ENCODE measurements around the gene SLC29A1. TPM values are rescaled to one million over a fixed set of nuclear protein-coding genes. Genes with fewer than 3 reads are reported as not detected.

SLC29A1 gene
- total RNA-seq, 1 donor from 2014 or later: 122 TPM

DNA sequence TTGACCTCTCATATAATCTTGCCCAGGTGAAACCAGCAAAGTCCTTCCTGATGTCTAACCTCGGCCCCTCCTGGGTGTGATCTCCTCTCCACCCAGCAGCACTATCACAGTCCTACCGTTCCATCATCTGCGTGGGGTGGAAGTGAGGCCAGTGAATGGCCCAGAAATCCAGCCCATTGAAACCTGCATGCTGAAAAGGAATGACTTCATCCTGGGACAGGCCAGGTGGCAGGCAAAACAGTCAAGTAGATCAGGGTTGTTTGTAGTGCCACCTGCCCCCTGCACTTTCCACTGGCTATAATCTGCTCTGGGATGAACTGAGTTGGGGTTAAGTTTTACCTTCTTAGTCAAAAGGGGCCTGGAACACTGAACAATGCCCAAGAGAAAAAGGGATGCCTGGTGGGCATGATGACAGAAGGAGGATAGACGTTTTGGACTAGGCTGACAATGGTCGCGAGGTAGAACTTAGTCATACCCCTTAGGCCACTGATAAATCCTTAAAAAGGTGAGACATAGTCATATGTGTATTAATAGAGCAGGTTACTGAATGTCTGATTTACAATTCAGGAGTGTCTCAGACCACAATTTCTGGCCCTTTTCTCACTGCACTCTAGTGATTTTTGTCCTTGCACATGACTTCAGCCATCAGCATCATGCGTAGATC, 15.4 kb downstream of the SLC29A1 start:
- Mint-ChIP-seq H3K27me3 (ENCODE audit: insufficient read depth) (peaks cover 4% of the 10 kb centered on the region), H3K4me3 (peak overlapping the region; percentile 82), H3K27ac (peak overlapping the region; percentile 86), H3K9me3 (no peaks in the 10 kb centered on the region), H3K4me1 (ENCODE audit: low read depth) (peaks cover 13% of the 10 kb centered on the region), H3K36me3 (ENCODE audit: low read depth) (peaks cover 3% of the 10 kb centered on the region)
- intact Hi-C loops (cut with micrococcal nuclease): loop anchor here (1.0 to 2.0 kb wide), 4 partner anchors 7 to 112 kb away; partner anchors contain the start of genes MRPL14, NFKBIE and TMEM63B
- no peak for DNase-seq (ENCODE audit: low spot score)

GRCh38 chr6:44243345-44243744, 19.9 kb downstream of the SLC29A1 start:
- Mint-ChIP-seq H3K4me3 (no peak overlapping the region), H3K27ac (no peak overlapping the region)
- intact Hi-C loops (cut with micrococcal nuclease): no loop called here

GRCh38 chr6:44245391-44245911, 22.1 kb downstream of the SLC29A1 start:
- Mint-ChIP-seq H3K27me3 (ENCODE audit: insufficient read depth) (peaks cover 5% of the 10 kb centered on the region), H3K9me3 (no peaks in the 10 kb centered on the region), H3K4me1 (ENCODE audit: low read depth) (peaks cover 36% of the 10 kb centered on the region), H3K4me3 (peak overlapping the region; percentile 96), H3K36me3 (ENCODE audit: low read depth) (peaks cover 36% of the 10 kb centered on the region), H3K27ac (peak overlapping the region; percentile 98)
- intact Hi-C loops (cut with micrococcal nuclease): loop anchor here (5.0 kb wide), 2 partner anchors 473 to 618 kb away; partner anchors contain the start of genes GTPBP2 and VEGFA
- DNase-seq (ENCODE audit: low spot score): no peak

More at GRCh38 chr6:44243345-44243744, 19.9 kb downstream of the SLC29A1 start:
- Mint-ChIP-seq H3K9me3 (no peaks in the 10 kb centered on the region), H3K36me3 (ENCODE audit: low read depth) (peaks cover 15% of the 10 kb centered on the region), H3K4me1 (ENCODE audit: low read depth) (peaks cover 19% of the 10 kb centered on the region), H3K27me3 (ENCODE audit: insufficient read depth) (peaks cover 5% of the 10 kb centered on the region)
- no peak for DNase-seq (ENCODE audit: low spot score)

GRCh38 chr6:44245912-44246662, 22.7 kb downstream of the SLC29A1 start:
- Mint-ChIP-seq H3K9me3 (no peaks in the 10 kb centered on the region), H3K36me3 (ENCODE audit: low read depth) (peaks cover 42% of the 10 kb centered on the region), H3K4me1 (ENCODE audit: low read depth) (peaks cover 38% of the 10 kb centered on the region), H3K27me3 (ENCODE audit: insufficient read depth) (peaks cover 5% of the 10 kb centered on the region), H3K4me3 (peak overlapping the region; percentile 96), H3K27ac (peak overlapping the region; percentile 98)
- intact Hi-C loops (cut with micrococcal nuclease): loop anchor here (1.0 to 5.0 kb wide), 5 partner anchors 8 to 619 kb away; partner anchors contain the start of genes GTPBP2 and VEGFA
- DNase-seq (ENCODE audit: low spot score): peak; percentile 81

DNA sequence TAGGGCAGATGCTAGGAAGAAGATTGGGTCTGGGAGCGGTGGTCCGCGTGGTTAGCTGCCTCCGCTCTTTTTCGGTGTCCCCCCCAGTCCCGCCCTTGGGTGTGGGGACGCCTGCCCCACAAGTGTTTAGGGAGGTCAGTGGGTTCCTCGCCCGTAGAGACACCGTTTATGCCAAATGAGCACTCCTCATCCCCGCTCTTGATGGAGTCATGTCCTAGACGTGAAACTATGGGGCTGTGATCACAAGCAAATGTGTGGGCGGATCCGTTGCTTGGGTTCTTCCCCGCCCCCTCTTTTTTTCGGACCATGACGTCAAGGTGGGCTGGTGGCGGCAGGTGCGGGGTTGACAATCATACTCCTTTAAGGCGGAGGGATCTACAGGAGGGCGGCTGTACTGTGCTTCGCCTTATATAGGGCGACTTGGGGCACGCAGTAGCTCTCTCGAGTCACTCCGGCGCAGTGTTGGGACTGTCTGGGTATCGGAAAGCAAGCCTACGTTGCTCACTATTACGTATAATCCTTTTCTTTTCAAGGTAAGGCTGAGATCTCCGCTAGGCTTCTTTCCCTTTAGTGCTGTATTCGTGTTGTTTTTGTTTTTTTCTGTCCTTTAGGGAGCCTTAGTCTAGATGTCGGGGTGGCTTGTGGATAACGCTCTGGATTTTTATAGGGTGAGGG, 23.4 kb downstream of the SLC29A1 start, which contains the start of gene HSP90AB1:
Gene HSP90AB1, plus strand, starts transcription at position 439 of the 675 bp plus-strand sequence. CDS start 1,529 bp downstream, outside the sequence.
- peak within 1 kb of the TSS; percentile 98 for H3K27ac Mint-ChIP-seq
- H3K27me3 Mint-ChIP-seq (ENCODE audit: insufficient read depth): peaks cover 5% of the 10 kb centered on the region
- no peaks in the 10 kb centered on the region for H3K9me3 Mint-ChIP-seq
- peak within 1 kb of the TSS; percentile 96 for H3K4me3 Mint-ChIP-seq
- H3K4me1 Mint-ChIP-seq (ENCODE audit: low read depth): peaks cover 45% of the 10 kb centered on the region
- DNase-seq (ENCODE audit: low spot score): peak; percentile 96
- intact Hi-C loops (cut with micrococcal nuclease): loop anchor here (1.0 to 5.0 kb wide), 8 partner anchors 8 to 619 kb away; partner anchors contain the start of genes CDC5L, GTPBP2, NFKBIE and SLC35B2
- H3K36me3 Mint-ChIP-seq (ENCODE audit: low read depth): peaks cover 50% of the 10 kb centered on the region

- Mint-ChIP-seq H3K27ac (peak overlapping the region; percentile 98), H3K27me3 (ENCODE audit: insufficient read depth) (peaks cover 5% of the 10 kb centered on the region), H3K9me3 (no peaks in the 10 kb centered on the region), H3K4me3 (peak overlapping the region; percentile 96), H3K36me3 (ENCODE audit: low read depth) (peaks cover 55% of the 10 kb centered on the region), H3K4me1 (ENCODE audit: low read depth) (peaks cover 52% of the 10 kb centered on the region)
- intact Hi-C loops (cut with micrococcal nuclease): loop anchor here (1.0 to 5.0 kb wide), 5 partner anchors 10 to 620 kb away; partner anchors contain the start of genes CDC5L, GTPBP2, NFKBIE and SLC35B2
- peak; percentile 77 for DNase-seq (ENCODE audit: low spot score)
Measured at GRCh38 chr6:44247338-44248302, 24.2 kb downstream of the SLC29A1 start.

DNA sequence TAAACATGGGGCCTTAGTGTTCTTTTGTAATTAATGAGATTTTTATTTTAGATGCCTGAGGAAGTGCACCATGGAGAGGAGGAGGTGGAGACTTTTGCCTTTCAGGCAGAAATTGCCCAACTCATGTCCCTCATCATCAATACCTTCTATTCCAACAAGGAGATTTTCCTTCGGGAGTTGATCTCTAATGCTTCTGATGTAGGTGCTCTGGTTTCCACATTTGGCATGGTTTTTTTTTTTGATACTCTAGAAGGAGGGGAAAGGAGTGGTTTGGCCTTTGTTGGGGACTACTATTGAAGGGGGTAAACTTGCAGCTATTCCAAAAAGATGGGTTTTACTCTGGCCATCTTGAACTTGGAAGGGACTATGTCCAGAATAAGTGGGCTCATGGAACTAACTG, 25.2 kb downstream of the SLC29A1 start:
- Mint-ChIP-seq H3K9me3 (no peaks in the 10 kb centered on the region), H3K27me3 (ENCODE audit: insufficient read depth) (peaks cover 3% of the 10 kb centered on the region), H3K36me3 (ENCODE audit: low read depth) (peaks cover 65% of the 10 kb centered on the region), H3K27ac (peak overlapping the region; percentile 98), H3K4me3 (peak overlapping the region; percentile 96), H3K4me1 (ENCODE audit: low read depth) (peaks cover 62% of the 10 kb centered on the region)
- intact Hi-C loops (cut with micrococcal nuclease): loop anchor here (5.0 kb wide), 2 partner anchors 476 to 621 kb away; partner anchors contain the start of genes GTPBP2 and VEGFA
- DNase-seq (ENCODE audit: low spot score): no peak

GRCh38 chr6:44249082-44249748, 25.8 kb downstream of the SLC29A1 start:
- Mint-ChIP-seq H3K9me3 (no peaks in the 10 kb centered on the region), H3K4me1 (ENCODE audit: low read depth) (peaks cover 68% of the 10 kb centered on the region), H3K4me3 (peak overlapping the region; percentile 96), H3K36me3 (ENCODE audit: low read depth) (peaks cover 67% of the 10 kb centered on the region), H3K27me3 (ENCODE audit: insufficient read depth) (no peaks in the 10 kb centered on the region), H3K27ac (peak overlapping the region; percentile 98)
- intact Hi-C loops (cut with micrococcal nuclease): loop anchor here (5.0 kb wide), 2 partner anchors 477 to 622 kb away; partner anchors contain the start of genes GTPBP2 and VEGFA
- DNase-seq (ENCODE audit: low spot score): no peak

GRCh38 chr6:44250067-44250717, 26.8 kb downstream of the SLC29A1 start:
- intact Hi-C loops (cut with micrococcal nuclease): no loop called here
- Mint-ChIP-seq H3K36me3 (ENCODE audit: low read depth) (peaks cover 75% of the 10 kb centered on the region), H3K9me3 (no peaks in the 10 kb centered on the region), H3K4me3 (peak overlapping the region; percentile 96), H3K27ac (peak overlapping the region; percentile 36), H3K4me1 (ENCODE audit: low read depth) (peaks cover 75% of the 10 kb centered on the region), H3K27me3 (ENCODE audit: insufficient read depth) (no peaks in the 10 kb centered on the region)
- DNase-seq (ENCODE audit: low spot score): no peak

DNA sequence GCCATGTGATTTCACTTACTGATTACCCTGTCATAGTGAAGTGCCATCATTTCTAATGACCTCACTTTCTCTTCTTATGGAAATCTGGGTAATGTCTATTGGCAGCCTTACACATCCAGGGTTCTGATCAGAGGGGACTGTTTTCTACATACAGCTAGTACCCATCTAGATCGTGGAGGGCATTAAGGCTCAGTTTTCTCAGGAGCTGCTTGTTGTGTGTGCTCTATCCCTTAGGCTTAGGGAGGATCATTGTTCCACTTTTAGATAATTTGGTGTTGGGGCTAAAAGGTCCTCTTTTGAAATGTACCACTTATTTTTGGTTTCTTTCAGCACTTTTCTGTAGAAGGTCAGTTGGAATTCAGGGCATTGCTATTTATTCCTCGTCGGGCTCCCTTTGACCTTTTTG, 27.3 kb downstream of the SLC29A1 start:
- no peak for DNase-seq (ENCODE audit: low spot score)
- no peaks in the 10 kb centered on the region for H3K27me3 Mint-ChIP-seq (ENCODE audit: insufficient read depth)
- H3K4me1 Mint-ChIP-seq (ENCODE audit: low read depth): peaks cover 75% of the 10 kb centered on the region
- H3K36me3 Mint-ChIP-seq (ENCODE audit: low read depth): peaks cover 80% of the 10 kb centered on the region
- H3K27ac Mint-ChIP-seq: no peak overlapping the region
- H3K9me3 Mint-ChIP-seq: no peaks in the 10 kb centered on the region
- H3K4me3 Mint-ChIP-seq: no peak overlapping the region
- intact Hi-C loops (cut with micrococcal nuclease): no loop called here

All from activated T-helper 1 cell treated with anti-CD3 and anti-CD28 coated beads, Interleukin-12 subunit alpha, Interleukin-12 subunit beta, Interleukin-2, Interleukin-4 antibody, amounts not matched to agents 30 ng/mL and 10 ng/mL and 1 ng/mL, durations not matched to agents 14 hours and 24 hours and 36 hours (primary cell).